H1 (cell line): Measurements from ENCODE around the gene SIM2. TPM values are rescaled to one million over a fixed set of nuclear protein-coding genes. Genes with fewer than 3 reads are reported as not detected.
A peak's percentile ranks its signal among the peaks of the same experiment; 100 is the strongest.

Source experiments
- CTCF ChIA-PET: fragments of 300-600 bp; sonication (Branson Sonifier 250); formaldehyde crosslinking; loops from one replicate; lab custom pipeline; 2021; ENCODE audit not compliant: partially characterized antibody; lab: Charles Lee
- POLR2A ChIA-PET: fragments of 300-600 bp; sonication (Branson Sonifier 250); formaldehyde crosslinking; loops from one replicate; lab custom pipeline; 2021; ENCODE audit warnings: inconsistent platforms; ENCODE audit not compliant: partially characterized antibody; lab: Charles Lee
- DNase-seq, 2 experiments: peaks; one replicate each; pipeline versions ENCODE4 v3.0.0 to v3.0.0-alpha.2; 2010 to 2022; ENCODE audit warnings: low spot score in 2 of 2, low read depth in 1 of 2, mixed read lengths in 1 of 2
- FAIRE-seq: peaks from 2 replicates; lab custom pipeline; 2011; peaks lifted over from hg19 to GRCh38; lab: Jason Lieb, UNC
- H2AFZ ChIP-seq: 2 replicates; pipeline ENCODE4 v1.8.1; 2012; ENCODE audit warnings: low read length, inconsistent platforms
- H2AK5ac ChIP-seq: 2 replicates; pipeline ENCODE4 v1.6.1; 2013; ENCODE audit warnings: low read depth, low read length
- H2BK120ac ChIP-seq: replicated peaks from 2 replicates; pipeline ENCODE3; 2013; ENCODE audit warnings: low read depth, low read length, inconsistent platforms
- H2BK12ac ChIP-seq: 2 replicates; pipeline ENCODE4 v1.6.1; 2013; ENCODE audit warnings: low read depth, low read length
- H2BK15ac ChIP-seq: 2 replicates; pipeline ENCODE4 v1.6.1; 2013; ENCODE audit warnings: low read length
- H2BK20ac ChIP-seq: 2 replicates; pipeline ENCODE4 v1.6.1; 2013; ENCODE audit warnings: low read length
- H2BK5ac ChIP-seq: 2 replicates; pipeline ENCODE4 v1.6.1; 2013; ENCODE audit warnings: low read depth, low read length
- H3K14ac ChIP-seq: 2 replicates; pipeline ENCODE4 v1.6.1; 2013; ENCODE audit warnings: inconsistent platforms; ENCODE audit not compliant: insufficient read length
- H3K18ac ChIP-seq: 2 replicates; pipeline ENCODE4 v1.6.1; 2013; ENCODE audit warnings: low read length; ENCODE audit errors: extremely low read depth
- H3K23ac ChIP-seq: 2 replicates; pipeline ENCODE4 v1.6.1; 2013; ENCODE audit warnings: inconsistent platforms; ENCODE audit not compliant: insufficient read length
- H3K23me2 ChIP-seq: 2 replicates; pipeline ENCODE4 v1.6.1; 2013; ENCODE audit warnings: low read depth, low read length
- H3K27ac ChIP-seq: 2 replicates; pipeline ENCODE4 v1.6.1; 2011; ENCODE audit warnings: low read depth, low read length, inconsistent platforms
- H3K27me3 ChIP-seq, 4 experiments: replicated peaks in 1 of 4; 1 replicate in 1 of 4; 2 replicates in 3 of 4; pipeline versions ENCODE4 v1.6.1 to v1.8.1; 2011 to 2013; ENCODE audit warnings: low read length in 3 of 4, mild to moderate bottlenecking in 3 of 4, inconsistent platforms in 2 of 4, mixed read lengths in 2 of 4, moderate library complexity in 1 of 4; ENCODE audit not compliant: control insufficient read depth in 3 of 4, insufficient read depth in 3 of 4; ENCODE audit errors: extremely low read depth in 1 of 4
- H3K36me3 ChIP-seq, 4 experiments: 2 replicates each; pipeline versions ENCODE4 v1.6.1 to v1.8.1; 2011 to 2013; ENCODE audit warnings: mild to moderate bottlenecking in 4 of 4, low read length in 3 of 4, moderate library complexity in 2 of 4, control low read depth in 1 of 4, inconsistent platforms in 1 of 4; ENCODE audit not compliant: insufficient read depth in 4 of 4, control insufficient read depth in 2 of 4
- H3K4ac ChIP-seq: replicated peaks from 2 replicates; pipeline ENCODE3; 2013; ENCODE audit warnings: low read length, low read depth, mixed read lengths, inconsistent platforms; ENCODE audit not compliant: insufficient read length
- H3K4me1 ChIP-seq, 4 experiments: replicated peaks in 1 of 4; 1 replicate in 1 of 4; 2 replicates in 3 of 4; pipeline versions ENCODE4 v1.6.1 to v1.8.1; 2011 to 2013; ENCODE audit warnings: low read length in 3 of 4, inconsistent platforms in 2 of 4, mixed read lengths in 1 of 4; ENCODE audit not compliant: insufficient read depth in 4 of 4, control insufficient read depth in 3 of 4
- H3K4me2 ChIP-seq, 2 experiments: 2 replicates each; pipeline versions ENCODE4 v1.6.1 to v1.8.1; 2011 to 2013; ENCODE audit warnings: low read depth in 2 of 2, low read length in 2 of 2, control low read depth in 1 of 2, inconsistent platforms in 1 of 2, mild to moderate bottlenecking in 1 of 2; ENCODE audit not compliant: insufficient read depth in 1 of 2
- H3K4me3 ChIP-seq, 4 experiments: fragments of 200-600, 300-600 bp in 1 of 4; sonication (generic), shearing (Covaris generic), sonication (Bioruptor Twin) in 1 of 4; 2 replicates each; pipeline versions ENCODE4 v1.5.1 to v1.8.1; 2011 to 2016; ENCODE audit warnings: low read length in 4 of 4, low read depth in 3 of 4, control low read depth in 2 of 4, inconsistent platforms in 2 of 4, mild to moderate bottlenecking in 2 of 4, mixed read lengths in 1 of 4, moderate library complexity in 1 of 4; ENCODE audit not compliant: insufficient read depth in 2 of 4; ENCODE audit errors: extremely low read depth in 1 of 4
- H3K56ac ChIP-seq: replicated peaks from 2 replicates; pipeline ENCODE3; 2013; ENCODE audit warnings: low read depth, mild to moderate bottlenecking, mixed read lengths, low read length, inconsistent platforms; ENCODE audit not compliant: insufficient read length
- H3K79me1 ChIP-seq: 2 replicates; pipeline ENCODE4 v1.6.1; 2013; ENCODE audit warnings: low read depth, low read length, control low read depth
- H3K79me2 ChIP-seq, 2 experiments: 2 replicates each; pipeline versions ENCODE4 v1.6.1 to v1.8.1; 2012 to 2013; ENCODE audit warnings: low read length in 2 of 2, mild to moderate bottlenecking in 2 of 2, inconsistent platforms in 1 of 2; ENCODE audit not compliant: insufficient read depth in 2 of 2, control insufficient read depth in 1 of 2
- H3K9ac ChIP-seq, 4 experiments: replicated peaks in 1 of 4; 1 replicate in 1 of 4; 2 replicates in 3 of 4; pipeline versions ENCODE4 v1.6.1 to v1.8.1; 2011 to 2013; ENCODE audit warnings: low read depth in 3 of 4, low read length in 3 of 4, control low read depth in 2 of 4, mild to moderate bottlenecking in 2 of 4, moderate library complexity in 2 of 4, inconsistent platforms in 1 of 4; ENCODE audit errors: extremely low read depth in 1 of 4
- H3K9me3 ChIP-seq, 2 experiments: 2 replicates each; pipeline versions ENCODE4 v1.6.1 to v1.8.1; 2012 to 2013; ENCODE audit warnings: mild to moderate bottlenecking in 2 of 2, moderate library complexity in 2 of 2, control low read depth in 1 of 2, inconsistent platforms in 1 of 2, low read depth in 1 of 2, low read length in 1 of 2, mixed read lengths in 1 of 2; ENCODE audit not compliant: insufficient read depth in 2 of 2
- H4K20me1 ChIP-seq, 2 experiments: replicated peaks in 1 of 2; 2 replicates each; pipeline versions ENCODE3 to v1.8.1; 2011 to 2013; ENCODE audit warnings: inconsistent platforms in 2 of 2, low read length in 2 of 2, mild to moderate bottlenecking in 1 of 2; ENCODE audit not compliant: insufficient read depth in 2 of 2, control insufficient read depth in 1 of 2
- H4K5ac ChIP-seq: 2 replicates; pipeline ENCODE4 v1.6.1; 2013; ENCODE audit warnings: low read length, low read depth, mixed read lengths, inconsistent platforms; ENCODE audit not compliant: insufficient read length
- H4K8ac ChIP-seq: 2 replicates; pipeline ENCODE4 v1.8.0; 2013; ENCODE audit warnings: mild to moderate bottlenecking, moderate library complexity, low read length, inconsistent platforms; ENCODE audit not compliant: insufficient read depth; ENCODE audit errors: extremely low read depth
- H4K91ac ChIP-seq: replicated peaks from 2 replicates; pipeline ENCODE3; 2013; ENCODE audit warnings: low read length, mixed read lengths, inconsistent platforms; ENCODE audit not compliant: insufficient read length
- BRCA1 ChIP-seq: IDR thresholded peaks from 2 replicates; pipeline ENCODE4 v1.6.1; 2012; ENCODE audit warnings: low read depth, low read length, improper control_type of control experiment
- CEBPB ChIP-seq: IDR thresholded peaks from 2 replicates; pipeline ENCODE4 v1.6.1; 2012; ENCODE audit warnings: low read depth, low read length
- CHD2 ChIP-seq: IDR thresholded peaks from 2 replicates; pipeline ENCODE4 v1.6.1; 2012; ENCODE audit warnings: low read length, improper control_type of control experiment
- JUND ChIP-seq: IDR thresholded peaks from 2 replicates; pipeline ENCODE4 v1.6.1; 2011; ENCODE audit warnings: mild to moderate bottlenecking, improper control_type of control experiment, low read length
- PHF8 ChIP-seq: fragments of 200-600 bp; sonication (generic); conservative IDR thresholded peaks from 2 replicates; pipeline ENCODE4 v1.7.1; 2012; ENCODE audit warnings: low read depth, mild to moderate bottlenecking, inconsistent platforms, low read length, moderate library complexity
- SAP30 ChIP-seq: fragments of 300-600 bp; sonication (generic); IDR thresholded peaks from 2 replicates; pipeline ENCODE4 v1.7.1; 2012; ENCODE audit warnings: low read length, moderate library complexity, mild to moderate bottlenecking, inconsistent platforms; ENCODE audit not compliant: insufficient read depth, insufficient replicate concordance
- TAF1 ChIP-seq: IDR thresholded peaks from 2 replicates; pipeline ENCODE4 v1.6.1; 2011; ENCODE audit warnings: mild to moderate bottlenecking, low read depth, low read length
- WGBS, 2 experiments: shearing (Covaris generic) in 1 of 2; methylation state at CpG; one replicate each; pipeline versions ENCODE4 v1.1.6 to v1.1.7; 2013 to 2015; ENCODE audit warnings: low lambda C conversion rate in 2 of 2, mixed read lengths in 2 of 2, inconsistent platforms in 1 of 2, low coverage in 1 of 2, missing lambda C conversion rate in 1 of 2; ENCODE audit not compliant: insufficient replicate concordance in 2 of 2, insufficient coverage in 1 of 2, insufficient read length in 1 of 2; ENCODE audit errors: extremely low coverage in 1 of 2, missing lambda C conversion rate in 1 of 2; 5-methylcytosine and 5-hydroxymethylcytosine counted together
- polyA plus RNA-seq, 7 experiments: library from polyadenylated mRNA; depleted of rRNA in 3 of 7; stranded (reverse) in 5 of 7; unstranded in 2 of 7; fragments of >200 nt in 5 of 7; fragments of 200-250 nt in 2 of 7; gene quantifications; 1 replicate in 5 of 7; 2 replicates in 1 of 7; 4 replicates in 1 of 7; pipeline versions ENCODE4 v1.2.1 to v1.2.3, GENCODE V29; 2011 to 2013; ENCODE audit warnings: missing spikeins in 2 of 7, mixed read lengths in 2 of 7
- total RNA-seq: library from RNA; stranded (reverse); fragmentation: NEBNext Ultra II Directional; extraction: Animal tissue kit (Norgen Biotek cat#: 25700); gene quantifications from 2 replicates; pipeline ENCODE4 v1.2.1, GENCODE V29; 2021
- TF ChIP-seq, protein P1 (sequence below): IDR thresholded peaks from 2 replicates; pipeline ENCODE4 v1.6.1; 2011; ENCODE audit warnings: low read depth, mild to moderate bottlenecking, low read length; ENCODE audit not compliant: insufficient read depth

The SIM2 gene
- total and polyA plus RNA-seq, 2 of the 8 experiments (the other 6 are each of a cell fraction or from before 2014, with no cell fraction given): 0.05 to 0.26 TPM

DNA sequence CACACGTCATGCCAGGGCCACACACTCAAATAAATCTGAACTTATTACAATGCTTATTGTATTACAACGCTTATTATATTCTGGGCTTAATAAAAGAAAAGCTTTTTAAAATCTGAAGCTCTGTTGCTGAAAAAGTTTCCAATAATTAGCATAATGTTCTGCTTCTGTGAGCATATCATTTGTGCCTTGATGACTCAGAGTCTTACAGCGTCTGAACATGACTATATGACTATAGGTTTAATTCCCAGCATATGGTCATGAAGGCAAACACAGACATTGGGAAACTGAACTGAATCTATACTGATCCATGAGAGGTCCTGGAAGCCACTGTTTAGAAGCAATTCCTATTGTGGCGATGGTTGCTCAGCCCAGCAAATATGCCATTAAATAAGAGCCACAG lies 66.3 kb downstream of the SIM2 start:
- no peak overlapping the region for H2AFZ ChIP-seq
- no peak overlapping the region for H2BK120ac ChIP-seq
- DNase-seq (no peak), FAIRE-seq (no peak)
- no peak overlapping the region for H2BK15ac ChIP-seq
- H3K23me2 ChIP-seq: no peaks in the 10 kb centered on the region
- no peak overlapping the region for H3K56ac ChIP-seq
- no peak overlapping the region for H3K27ac ChIP-seq
- H3K14ac ChIP-seq: no peak overlapping the region
- no peak overlapping the region for H2BK20ac ChIP-seq
- no peak overlapping the region for H3K23ac ChIP-seq
- no peak overlapping the region; a peak in 1 of 7 replicates for H3K9ac ChIP-seq
- no peaks in the 10 kb centered on the region for H3K9me3 ChIP-seq
- POLR2A ChIA-PET: no interaction called here
- no peak overlapping the region for H4K5ac ChIP-seq
- no peak overlapping the region for H3K18ac ChIP-seq
- CTCF ChIA-PET: interaction anchor here (0.6 to 2.0 kb wide), 7 partner anchors 8 to 376 kb away, joined by 3 to 5 read pairs (median 4); no protein-coding TSS in a partner anchor
- no peak overlapping the region for H2BK5ac ChIP-seq
- H4K8ac ChIP-seq: no peak overlapping the region; the same call in 1 of the 2 replicates
- no peak for TF ChIP-seq CEBPB
- TF ChIP-seq, protein P1, sequence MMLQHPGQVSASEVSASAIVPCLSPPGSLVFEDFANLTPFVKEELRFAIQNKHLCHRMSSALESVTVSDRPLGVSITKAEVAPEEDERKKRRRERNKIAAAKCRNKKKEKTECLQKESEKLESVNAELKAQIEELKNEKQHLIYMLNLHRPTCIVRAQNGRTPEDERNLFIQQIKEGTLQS: no peak
- TF ChIP-seq PHF8: no peak
- no peak for TF ChIP-seq SAP30
- TF ChIP-seq TAF1: no peak
- TF ChIP-seq JUND: no peak
- TF ChIP-seq CHD2: no peak
- no peak for TF ChIP-seq BRCA1
- H3K4me2 ChIP-seq: no peak overlapping the region
- H3K36me3 ChIP-seq: no peaks in the 10 kb centered on the region
- WGBS, 2 experiments: 95% methylated on average over 4 of the region's 4 CpGs; no CpG with 5 or more reads in 1 of the 2 experiments
- H3K27me3 ChIP-seq: no peaks in the 10 kb centered on the region
- H3K4ac ChIP-seq: no peak overlapping the region
- H2AK5ac ChIP-seq: 0 out of 2 replicates have a peak overlapping the region, but pooled peaks have one; percentile 86
- no peaks in the 10 kb centered on the region for H3K79me1 ChIP-seq
- H4K20me1 ChIP-seq: no peaks in the 10 kb centered on the region
- H2BK12ac ChIP-seq: no peak overlapping the region
- H4K91ac ChIP-seq: no peak overlapping the region
- H3K4me1 ChIP-seq: peaks cover 0 to 3% (median 0%) of the 10 kb centered on the region in 4 experiments; a peak in 3 of 7 replicates
- no peak overlapping the region for H3K4me3 ChIP-seq
- no peaks in the 10 kb centered on the region for H3K79me2 ChIP-seq
